GM18517 (cell line): ENCODE measurements around the gene HMGCR.

Experiments
- ATAC-seq: cut with Tn5 transposase; IDR thresholded peaks from one replicate; pipeline ENCODE4 v1.9.1; 2021; ENCODE audit warnings: mild to moderate bottlenecking, moderate library complexity; ENCODE audit not compliant: unreplicated experiment

The HMGCR gene

GRCh38 chr5:75340714-75341478, 3.9 kb downstream of the HMGCR start:
- ATAC-seq = no peak

DNA sequence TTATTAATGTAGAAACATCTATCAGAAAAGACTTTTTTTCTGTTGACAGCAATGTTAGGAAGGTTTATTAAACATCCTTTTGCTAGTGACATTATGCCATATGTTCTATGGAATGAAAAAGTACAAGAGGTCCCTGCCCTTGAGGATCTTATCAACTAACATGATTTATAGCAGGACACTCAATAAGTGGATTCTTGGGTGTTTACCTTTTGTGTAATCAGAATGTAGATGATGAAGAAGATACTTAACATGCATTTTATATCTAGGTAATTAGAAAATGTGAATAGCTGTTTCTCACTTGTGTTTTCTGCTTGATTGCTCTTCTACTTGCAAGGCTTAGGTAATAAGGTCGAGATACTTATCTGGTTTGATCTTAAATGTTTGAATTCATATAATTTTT, 4.9 kb downstream of the HMGCR start:
- no peak for ATAC-seq

DNA sequence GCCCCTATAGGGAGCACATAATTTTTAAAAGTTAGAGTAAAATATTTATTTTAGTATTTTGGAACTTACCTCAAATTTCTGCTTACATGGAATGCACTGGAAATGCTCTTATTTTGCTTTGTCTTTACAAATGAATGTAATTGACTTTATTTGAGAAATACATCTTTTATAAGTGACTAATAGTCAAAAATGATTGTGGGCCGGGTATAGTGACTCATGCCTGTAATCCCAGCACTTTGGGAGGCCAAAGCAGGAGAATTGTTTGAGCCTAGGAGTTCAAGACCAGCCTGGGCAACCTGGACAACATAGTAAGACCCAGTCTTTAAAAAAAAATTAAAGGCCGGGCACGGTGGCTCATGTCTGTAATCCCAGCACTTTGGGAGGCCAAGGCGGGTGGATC, 5.8 kb downstream of the HMGCR start:
- no peak for ATAC-seq

- ATAC-seq = no peak
Measured at GRCh38 chr5:75348241-75348640, 11.2 kb downstream of the HMGCR start.

DNA sequence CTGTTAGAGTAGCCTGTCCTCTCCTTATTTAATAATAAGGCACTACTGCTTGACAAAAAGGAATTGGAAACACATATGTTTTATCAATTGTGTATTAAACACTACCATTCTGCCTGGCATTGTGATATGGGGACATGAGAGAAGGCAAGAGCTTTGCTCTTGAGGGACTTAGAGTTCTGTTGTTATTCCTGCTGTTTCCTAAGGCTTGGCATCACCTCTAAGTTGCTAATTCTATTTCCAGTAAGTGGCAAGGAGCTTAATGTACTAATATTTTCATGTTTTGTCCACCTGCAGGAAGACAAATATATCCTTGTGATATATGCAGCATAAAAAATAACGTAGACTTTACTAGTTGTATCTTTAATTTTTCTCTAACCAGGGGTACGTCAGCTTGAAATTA, 12.6 kb downstream of the HMGCR start:
- ATAC-seq = no peak

GRCh38 chr5:75351139-75351926, 14.3 kb downstream of the HMGCR start:
- ATAC-seq = no peak

DNA sequence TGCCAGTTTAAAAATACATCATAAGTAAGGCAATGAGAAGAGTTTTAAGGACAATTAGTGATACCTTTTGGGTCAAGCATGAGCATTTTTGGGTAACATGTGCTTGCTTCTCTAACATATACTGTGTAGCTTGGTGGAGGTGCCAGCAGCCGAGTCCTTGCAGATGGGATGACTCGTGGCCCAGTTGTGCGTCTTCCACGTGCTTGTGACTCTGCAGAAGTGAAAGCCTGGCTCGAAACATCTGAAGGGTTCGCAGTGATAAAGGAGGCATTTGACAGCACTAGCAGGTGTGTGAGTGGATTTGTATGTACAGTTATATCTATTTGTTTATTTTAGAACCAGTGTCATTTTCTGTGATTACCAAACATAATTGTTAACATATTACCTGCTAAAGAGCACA, 18.2 kb downstream of the HMGCR start:
- no peak for ATAC-seq

DNA sequence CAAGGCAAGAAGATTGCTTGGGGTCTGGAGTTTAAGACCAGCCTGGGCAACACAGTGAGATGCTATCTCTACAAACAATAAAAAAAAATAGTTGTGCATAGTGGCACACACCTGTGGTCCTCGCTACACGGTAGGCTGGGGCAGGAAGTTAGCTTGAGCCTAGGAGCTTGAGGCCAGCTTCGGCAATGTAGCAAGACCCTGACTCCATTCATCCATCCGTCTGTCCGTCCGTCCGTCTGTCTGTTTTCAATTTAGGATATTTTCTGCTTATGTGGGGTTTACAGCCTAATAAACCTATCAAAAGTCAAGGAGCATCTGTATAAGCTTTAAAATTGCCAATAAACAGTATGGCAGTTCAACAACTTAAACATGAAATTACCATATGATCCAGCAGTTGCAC, 19.7 kb downstream of the HMGCR start:
- no peak for ATAC-seq

- ATAC-seq = no peak
Measured at GRCh38 chr5:75358117-75358516, 21.1 kb downstream of the HMGCR start.

DNA sequence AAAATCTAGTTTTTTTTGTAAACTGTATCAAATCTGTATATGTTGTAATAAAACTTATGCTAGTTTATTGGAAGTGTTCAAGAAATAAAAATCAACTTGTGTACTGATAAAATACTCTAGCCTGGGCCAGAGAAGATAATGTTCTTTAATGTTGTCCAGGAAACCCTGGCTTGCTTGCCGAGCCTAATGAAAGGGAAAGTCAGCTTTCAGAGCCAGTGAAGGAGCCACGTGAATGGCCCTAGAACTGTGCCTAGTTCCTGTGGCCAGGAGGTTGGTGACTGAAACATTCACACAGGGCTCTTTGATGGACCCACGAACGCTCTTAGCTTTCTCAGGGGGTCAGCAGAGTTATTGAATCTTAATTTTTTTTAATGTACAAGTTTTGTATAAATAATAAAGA, 24.3 kb downstream of the HMGCR start:
- ATAC-seq = no peak

GRCh38 chr5:75362474-75362975, 25.5 kb downstream of the HMGCR start:
- no peak for ATAC-seq

GRCh38 chr5:75363111-75363510, 26.1 kb downstream of the HMGCR start:
- no peak for ATAC-seq

DNA sequence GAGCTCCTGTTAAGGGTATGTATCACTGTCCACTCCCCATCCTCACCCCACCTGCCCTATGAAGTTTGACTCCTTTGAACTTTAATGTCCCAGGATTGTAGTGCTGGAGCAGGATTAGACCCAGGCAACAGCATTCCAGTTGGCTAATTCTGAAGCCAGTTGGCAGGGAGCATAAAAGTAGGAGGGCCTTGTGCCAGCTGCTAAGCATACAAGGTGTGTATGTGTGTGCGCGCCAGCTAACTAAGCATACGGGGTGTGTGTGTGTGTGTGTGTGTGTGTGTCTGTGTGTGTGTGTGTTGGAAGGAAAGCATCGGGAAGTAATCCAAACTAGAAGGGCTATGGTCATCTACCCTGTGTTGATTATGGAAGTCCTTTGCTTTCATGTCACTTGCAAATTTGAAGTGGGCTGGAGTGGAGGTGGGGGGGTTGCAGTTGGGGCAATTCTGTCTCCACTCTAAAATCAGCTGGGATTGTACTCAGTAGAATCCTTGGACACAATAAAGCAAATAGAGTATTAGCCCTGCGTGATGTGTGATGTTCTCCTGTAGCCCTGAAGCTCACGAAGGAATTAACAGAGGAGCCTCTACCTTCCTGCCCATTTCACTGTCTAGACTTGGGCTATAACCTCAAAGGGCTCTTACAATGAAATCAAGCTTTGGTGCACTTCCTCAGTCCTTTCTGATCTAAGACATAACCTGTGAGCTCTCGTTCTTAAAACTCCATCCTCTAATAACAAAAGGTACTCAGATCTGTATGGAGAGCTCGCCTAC, 26.9 kb downstream of the HMGCR start:
- ATAC-seq = no peak

- ATAC-seq = no peak
Measured at GRCh38 chr5:75364571-75365280, 27.7 kb downstream of the HMGCR start.

- no peak for ATAC-seq
Measured at GRCh38 chr5:75365740-75366139, 28.7 kb downstream of the HMGCR start.

GRCh38 chr5:75366787-75367186, 29.8 kb downstream of the HMGCR start:
- ATAC-seq = peak; percentile 90

GRCh38 chr5:75367401-75367800, 30.4 kb downstream of the HMGCR start:
- no peak for ATAC-seq

DNA sequence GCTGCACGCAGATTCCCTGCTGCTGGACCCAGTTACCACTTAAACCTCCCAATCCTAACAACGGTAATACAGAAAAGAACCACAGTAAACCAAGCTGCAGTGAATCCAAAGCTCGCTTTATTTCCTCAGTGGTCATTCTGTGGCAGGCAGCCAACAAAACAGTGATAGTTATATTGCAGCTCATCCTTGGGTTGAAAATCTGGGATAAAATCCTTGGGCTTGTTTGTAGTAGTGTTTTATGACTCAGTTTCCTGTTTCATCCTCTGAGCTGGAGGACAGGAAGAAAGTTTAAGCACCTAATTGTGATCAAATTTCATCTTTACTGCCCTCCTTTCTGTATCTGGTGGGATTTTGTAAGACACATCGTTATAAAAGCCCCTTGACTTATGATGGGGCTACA, 31.4 kb downstream of the HMGCR start:
- ATAC-seq = no peak

DNA sequence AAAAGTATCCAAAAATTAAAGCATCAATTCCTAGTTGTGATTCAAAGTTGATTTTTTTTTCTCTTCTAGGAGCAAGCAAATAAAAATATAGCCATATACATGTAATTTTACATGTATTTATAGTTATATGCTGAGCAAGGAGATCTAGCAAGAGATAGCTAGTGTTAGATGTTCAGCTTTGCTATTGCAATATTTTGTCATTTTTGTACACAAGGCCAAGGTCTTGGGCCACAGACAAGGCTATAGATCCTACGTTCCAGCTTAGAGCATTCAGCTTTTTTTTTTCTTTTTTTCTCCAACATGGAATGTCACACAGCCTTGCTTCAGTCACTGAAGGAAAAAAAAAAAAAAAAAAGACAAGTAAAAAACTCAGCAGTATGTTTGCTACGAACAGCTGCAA, 36.8 kb downstream of the HMGCR start:
- ATAC-seq = no peak

DNA sequence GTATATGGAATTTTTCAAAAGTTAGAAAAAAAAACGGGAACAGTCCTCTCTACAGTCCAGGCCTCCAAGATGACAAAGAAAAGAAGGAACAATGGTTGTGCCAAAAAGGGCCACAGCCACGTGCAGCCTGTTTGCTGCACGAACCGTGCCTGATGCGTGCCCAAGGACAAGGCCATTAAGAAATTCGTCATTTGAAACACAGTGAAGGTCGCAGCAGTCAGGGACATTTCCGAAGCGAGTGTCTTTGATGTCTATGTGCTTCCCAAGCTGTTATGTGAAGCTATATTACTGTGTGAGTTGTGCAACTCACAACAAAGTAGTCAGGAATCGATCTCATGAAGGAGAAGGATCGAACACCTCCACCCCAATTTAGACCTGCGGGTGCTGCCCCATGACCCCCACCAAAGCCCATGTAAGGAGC, 37.4 kb downstream of the HMGCR start:
- no peak for ATAC-seq

DNA sequence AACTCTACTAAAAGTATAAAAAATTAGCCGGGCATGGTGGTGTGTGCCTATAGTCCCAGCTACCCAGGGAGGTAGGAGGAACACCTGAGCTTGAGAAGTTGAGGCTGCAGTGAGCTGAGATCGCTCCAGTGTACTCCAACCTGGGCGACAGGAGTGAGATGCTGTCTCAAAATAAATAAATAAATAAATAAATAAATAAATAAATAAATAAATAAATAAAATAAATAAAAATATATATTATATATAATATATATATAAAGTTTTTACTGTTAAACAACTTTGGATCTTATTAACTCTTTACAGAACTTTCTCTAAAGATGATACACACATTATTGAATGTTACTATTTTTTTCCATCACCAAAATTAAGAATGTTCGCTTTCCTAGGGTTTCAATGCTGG, 38.4 kb downstream of the HMGCR start:
- no peak for ATAC-seq
